Pancreas (tissue), 10 donors: ENCODE measurements around the gene ZMIZ1. TPM values are rescaled to one million over a fixed set of nuclear protein-coding genes. Genes with fewer than 3 reads are reported as not detected.

Source experiments
- ATAC-seq, 4 donors: fragments of 200-7000 bp; cut with Tn5 transposase; one replicate each; pipeline versions ENCODE4 v1.8.0 to v1.9.1; 2020; ENCODE audit warnings: mild to moderate bottlenecking in 4 of 4, moderate library complexity in 4 of 4
- DNase-seq, 6 donors: peaks; one replicate each; pipeline ENCODE4 v3.0.0-alpha.2; 2020
- FAIRE-seq: peaks from 2 replicates; lab custom pipeline; 2012; peaks lifted over from hg19 to GRCh38; lab: Jason Lieb, UNC
- H3K27ac ChIP-seq, 4 donors: fragments of 200-600 bp; sonication (generic); 1 replicate in 3 of 4; 2 replicates in 1 of 4; pipeline versions ENCODE4 v1.5.0 to v1.8.0; 2020
- H3K27me3 ChIP-seq, 4 donors: fragments of 200-600 bp; one replicate each; pipeline ENCODE4 v1.8.0; 2021
- H3K36me3 ChIP-seq, 3 donors: fragments of 200-600 bp; sonication (generic) in 1 of 3; one replicate each; pipeline versions ENCODE4 v1.5.0 to v1.8.0; 2020 to 2021
- H3K4me1 ChIP-seq, 3 donors: fragments of 200-600 bp; one replicate each; pipeline ENCODE4 v1.8.0; 2021
- H3K4me3 ChIP-seq, 4 donors: fragments of 200-600 bp; sonication (generic) in 2 of 4; one replicate each; pipeline versions ENCODE4 v1.5.0 to v1.8.0; 2020 to 2021
- H3K9me3 ChIP-seq, 4 donors: fragments of 200-600 bp; one replicate each; pipeline ENCODE4 v1.8.0; 2021
- WGBS, 2 donors: extraction: QIAGEN DNeasy Blood & Tissue Kit; methylation state at CpG; one replicate each; pipeline ENCODE4 v1.1.7; 2013; 5-methylcytosine and 5-hydroxymethylcytosine counted together
- intact Hi-C, 3 donors: fragments of 100-400 bp; cut with DNase I; formaldehyde crosslinking; loops; one replicate each; pipeline versions ENCODE4 v1.11.1 to v1.14.2; 2022
- polyA plus RNA-seq, 2 donors: library from polyadenylated mRNA; stranded (reverse); fragments of 200-250 nt; gene quantifications; one replicate each; pipeline ENCODE4 v1.2.3, GENCODE V29; 2013
- total RNA-seq, 6 donors: library from RNA; stranded (reverse); fragmentation: NEBNext Ultra II Directional in 4 of 6; extraction: Animal tissue kit (Norgen Biotek cat#: 25700) in 4 of 6; gene quantifications; one replicate each; pipeline versions ENCODE4 v1.2.1 to v1.2.4, GENCODE V29; 2021 to 2023
- TF ChIP-seq, protein P1 (sequence below), 4 donors: fragments of 200-600 bp; sonication (generic) in 3 of 4; IDR thresholded peaks; one replicate each; pipeline versions ENCODE4 v1.5.0 to v1.8.0; 2021; ENCODE audit warnings: antibody characterized with exemption in 4 of 4
- donor health status: healthy with polysubstance abuse.
- donor health status: DM: no; HTN: no; CAD: no; lungs with moderate emphysema.
- donor health status: DM: no; HTN: no; CAD: no.
- donor health status: control.
- donor health status: control.
- donor health status: Bipolar disorder and iron deficiency.
- donor health status: DM: yes; HTN: yes; CAD: no.
- donor health status: DM: no; HTN: no; CAD: no.
- donor health status: DM: no; HTN: no; CAD: no.
- donor health status: DM: yes; HTN: yes; CAD: no.

Gene ZMIZ1
- total and polyA plus RNA-seq, 8 donors, result 14.5 to 45.0 (median 21.9) TPM

DNA sequence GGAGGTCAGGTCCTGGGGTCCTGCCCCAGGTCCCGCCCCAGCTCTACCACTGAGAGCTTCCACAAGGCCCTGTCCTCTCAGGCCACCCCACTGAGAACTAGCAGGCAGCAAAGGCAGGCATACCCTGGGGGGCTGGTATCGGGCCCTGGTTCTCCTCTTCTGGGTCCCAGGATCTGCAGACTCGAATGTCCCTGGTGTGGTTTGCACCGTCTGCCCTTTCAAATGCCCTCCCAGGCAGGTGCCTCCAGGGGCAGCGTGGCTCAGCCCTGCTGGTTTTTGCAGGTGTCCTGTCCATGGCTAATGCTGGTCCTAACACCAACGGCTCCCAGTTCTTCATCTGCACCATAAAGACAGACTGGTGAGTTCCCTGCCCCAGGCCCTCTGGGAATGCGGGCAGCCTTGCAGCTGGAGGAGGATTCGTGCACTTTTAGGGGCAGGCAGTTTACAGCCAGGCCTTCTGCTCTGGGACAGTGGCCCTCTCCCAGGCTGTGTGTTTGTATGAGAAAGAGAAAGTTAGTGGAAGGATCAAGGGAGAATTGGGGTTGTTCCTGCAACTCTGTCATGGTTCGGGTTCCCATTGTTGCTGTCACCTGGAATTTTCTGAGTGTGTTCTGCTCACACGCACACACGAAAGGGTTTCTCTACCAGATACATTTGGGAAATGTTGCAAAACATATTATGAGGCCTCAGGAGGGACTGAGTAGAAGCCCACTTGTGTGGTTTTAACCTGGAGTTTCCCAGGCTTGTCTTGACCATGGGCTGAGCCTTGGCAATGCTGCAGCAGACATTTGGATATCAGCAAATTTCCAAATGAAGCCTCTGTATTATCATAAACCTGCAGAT, 283.5 kb downstream of the ZMIZ1 start:
- H3K4me3 ChIP-seq, result no peak overlapping the region
- TF ChIP-seq, protein P1, sequence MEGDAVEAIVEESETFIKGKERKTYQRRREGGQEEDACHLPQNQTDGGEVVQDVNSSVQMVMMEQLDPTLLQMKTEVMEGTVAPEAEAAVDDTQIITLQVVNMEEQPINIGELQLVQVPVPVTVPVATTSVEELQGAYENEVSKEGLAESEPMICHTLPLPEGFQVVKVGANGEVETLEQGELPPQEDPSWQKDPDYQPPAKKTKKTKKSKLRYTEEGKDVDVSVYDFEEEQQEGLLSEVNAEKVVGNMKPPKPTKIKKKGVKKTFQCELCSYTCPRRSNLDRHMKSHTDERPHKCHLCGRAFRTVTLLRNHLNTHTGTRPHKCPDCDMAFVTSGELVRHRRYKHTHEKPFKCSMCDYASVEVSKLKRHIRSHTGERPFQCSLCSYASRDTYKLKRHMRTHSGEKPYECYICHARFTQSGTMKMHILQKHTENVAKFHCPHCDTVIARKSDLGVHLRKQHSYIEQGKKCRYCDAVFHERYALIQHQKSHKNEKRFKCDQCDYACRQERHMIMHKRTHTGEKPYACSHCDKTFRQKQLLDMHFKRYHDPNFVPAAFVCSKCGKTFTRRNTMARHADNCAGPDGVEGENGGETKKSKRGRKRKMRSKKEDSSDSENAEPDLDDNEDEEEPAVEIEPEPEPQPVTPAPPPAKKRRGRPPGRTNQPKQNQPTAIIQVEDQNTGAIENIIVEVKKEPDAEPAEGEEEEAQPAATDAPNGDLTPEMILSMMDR (IDR thresholded peaks at IDR 0.05), result no peak
- no peak for FAIRE-seq

DNA sequence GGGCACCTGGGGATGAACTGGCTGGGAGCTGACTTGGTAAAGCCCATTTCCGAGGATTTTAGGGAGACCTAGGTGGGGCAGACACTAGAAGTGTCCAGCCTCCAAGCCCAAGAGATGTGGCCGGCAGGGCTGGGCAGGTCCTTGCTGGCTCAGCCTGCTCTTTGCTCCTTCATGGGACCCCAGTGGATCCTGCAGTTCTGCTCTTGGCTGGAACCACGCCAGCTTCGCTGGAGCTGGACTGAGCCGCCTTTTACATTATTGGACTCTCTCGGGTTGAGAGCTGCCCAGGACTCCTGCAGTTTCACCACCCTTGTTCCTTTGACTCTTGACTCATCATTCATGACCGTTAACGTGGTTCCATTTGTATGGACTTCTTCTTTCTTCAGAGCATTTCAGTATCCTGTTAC, 284.2 kb downstream of the ZMIZ1 start:
- no peak for FAIRE-seq
- H3K27me3 ChIP-seq, result no peaks in the 10 kb centered on the region
- intact Hi-C loops, result no loop called here
- WGBS, 2 donors, result 74 to 87% methylated on average over 8 of the region's 8 CpGs
- peak in 2 of 6 donors; percentile 54 to 62 for DNase-seq
- H3K36me3 ChIP-seq, result peaks cover 17 to 59% (median 36%) of the 10 kb centered on the region in 3 donors
- H3K4me1 ChIP-seq, result peaks cover 0 to 13% (median 13%) of the 10 kb centered on the region in 3 donors
- H3K27ac ChIP-seq, result no peak overlapping the region
- TF ChIP-seq, protein P1 (IDR thresholded peaks at IDR 0.05), result no peak
- no peak for ATAC-seq
- no peak overlapping the region for H3K4me3 ChIP-seq
- no peaks in the 10 kb centered on the region for H3K9me3 ChIP-seq

More for the DNA sequence above, 283.5 kb downstream of the ZMIZ1 start:
- no peak overlapping the region for H3K27ac ChIP-seq
- intact Hi-C loops, result no loop called here
- H3K4me1 ChIP-seq, result peaks cover 0 to 13% (median 13%) of the 10 kb centered on the region in 3 donors
- 83 to 95% methylated on average over 11 of the region's 11 CpGs for WGBS, 2 donors
- H3K27me3 ChIP-seq, result no peaks in the 10 kb centered on the region
- DNase-seq (no peak), ATAC-seq (no peak)
- peaks cover 17 to 59% (median 36%) of the 10 kb centered on the region in 3 donors for H3K36me3 ChIP-seq
- no peaks in the 10 kb centered on the region for H3K9me3 ChIP-seq

DNA sequence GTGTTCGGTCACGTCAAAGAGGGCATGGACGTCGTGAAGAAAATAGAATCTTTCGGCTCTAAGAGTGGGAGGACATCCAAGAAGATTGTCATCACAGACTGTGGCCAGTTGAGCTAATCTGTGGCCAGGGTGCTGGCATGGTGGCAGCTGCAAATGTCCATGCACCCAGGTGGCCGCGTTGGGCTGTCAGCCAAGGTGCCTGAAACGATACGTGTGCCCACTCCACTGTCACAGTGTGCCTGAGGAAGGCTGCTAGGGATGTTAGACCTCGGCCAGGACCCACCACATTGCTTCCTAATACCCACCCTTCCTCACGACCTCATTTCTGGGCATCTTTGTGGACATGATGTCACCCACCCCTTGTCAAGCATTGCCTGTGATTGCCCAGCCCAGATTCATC, 285.0 kb downstream of the ZMIZ1 start:
- WGBS, 2 donors, result 68 to 88% methylated on average over 11 of the region's 11 CpGs
- no peaks in the 10 kb centered on the region for H3K27me3 ChIP-seq
- H3K36me3 ChIP-seq, result peaks cover 17 to 59% (median 36%) of the 10 kb centered on the region in 3 donors
- no peak for DNase-seq
- TF ChIP-seq, protein P1 (IDR thresholded peaks at IDR 0.05), result no peak
- no peak for FAIRE-seq
- no peaks in the 10 kb centered on the region for H3K9me3 ChIP-seq
- H3K4me1 ChIP-seq, result peaks cover 0 to 15% (median 10%) of the 10 kb centered on the region in 3 donors
- intact Hi-C loops, result no loop called here
- no peak overlapping the region for H3K4me3 ChIP-seq
- no peak overlapping the region for H3K27ac ChIP-seq
- ATAC-seq, result no peak

DNA sequence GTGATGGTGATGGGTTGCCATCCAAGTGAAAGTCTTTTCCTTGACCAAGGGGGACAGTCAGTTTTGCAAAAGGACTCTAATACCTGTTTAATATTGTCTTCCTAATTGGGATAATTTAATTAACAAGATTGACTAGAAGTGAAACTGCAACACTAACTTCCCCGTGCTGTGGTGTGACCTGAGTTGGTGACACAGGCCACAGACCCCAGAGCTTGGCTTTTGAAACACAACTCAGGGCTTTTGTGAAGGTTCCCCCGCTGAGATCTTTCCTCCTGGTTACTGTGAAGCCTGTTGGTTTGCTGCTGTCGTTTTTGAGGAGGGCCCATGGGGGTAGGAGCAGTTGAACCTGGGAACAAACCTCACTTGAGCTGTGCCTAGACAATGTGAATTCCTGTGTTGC, 285.4 kb downstream of the ZMIZ1 start:
- FAIRE-seq (no peak), ATAC-seq (no peak), DNase-seq (no peak)
- intact Hi-C loops, result no loop called here
- peaks cover 0 to 11% (median 6%) of the 10 kb centered on the region in 3 donors for H3K4me1 ChIP-seq
- no peak overlapping the region for H3K27ac ChIP-seq
- 60 to 65% methylated on average over 3 of the region's 3 CpGs for WGBS, 2 donors
- H3K36me3 ChIP-seq, result peaks cover 17 to 59% (median 36%) of the 10 kb centered on the region in 3 donors
- no peak overlapping the region for H3K4me3 ChIP-seq
- TF ChIP-seq, protein P1 (IDR thresholded peaks at IDR 0.05), result no peak
- no peaks in the 10 kb centered on the region for H3K9me3 ChIP-seq
- no peaks in the 10 kb centered on the region for H3K27me3 ChIP-seq

DNA sequence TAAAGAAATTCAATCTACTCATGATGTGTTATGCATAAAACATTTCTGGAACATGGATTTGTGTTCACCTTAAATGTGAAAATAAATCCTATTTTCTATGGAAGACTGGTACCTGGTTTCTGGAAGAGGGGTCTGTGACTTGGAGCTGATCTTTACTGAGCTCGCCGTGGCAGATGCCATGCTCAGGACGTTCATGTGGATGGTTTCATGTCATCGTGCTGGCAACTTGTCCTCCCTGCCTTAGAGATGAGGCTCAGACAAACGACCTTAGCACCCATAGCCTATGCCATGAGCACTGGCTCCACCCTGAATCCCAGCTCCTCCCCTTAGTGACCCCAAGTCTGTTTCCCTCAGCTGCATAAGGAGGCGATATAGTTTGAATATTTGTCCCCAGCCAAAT, 285.8 kb downstream of the ZMIZ1 start:
- Histone ChIP-seq H3K4me1 (peaks cover 0 to 9% (median 1%) of the 10 kb centered on the region in 3 donors), H3K4me3 (no peak overlapping the region), H3K27ac (no peak overlapping the region), H3K27me3 (no peaks in the 10 kb centered on the region), H3K9me3 (no peaks in the 10 kb centered on the region), H3K36me3 (peaks cover 17 to 58% (median 36%) of the 10 kb centered on the region in 3 donors)
- TF ChIP-seq, protein P1 (IDR thresholded peaks at IDR 0.05), result no peak
- no peak for FAIRE-seq
- 86 to 90% methylated on average over 6 of the region's 6 CpGs for WGBS, 2 donors
- ATAC-seq, result no peak
- intact Hi-C loops, result no loop called here
- no peak for DNase-seq
